Calu3 (cell line): ENCODE measurements around the gene ABHD15. TPM values are rescaled to one million over a fixed set of nuclear protein-coding genes. Genes with fewer than 3 reads are reported as not detected.

Source experiments
- BruUV-seq: library from RNA; stranded (reverse); fragments of 400-500 nt; replicated peaks from 2 replicates; lab custom pipeline; 2021; lab: Mats Ljungman, UMichigan
- CTCF ChIA-PET: fragments of 300-600 bp; sonication (Branson Sonifier 250); formaldehyde crosslinking; loops from one replicate; lab custom pipeline; 2022; ENCODE audit warnings: antibody characterized with exemption; lab: Charles Lee
- DNase-seq: peaks from one replicate; pipeline ENCODE4 v3.0.0; 2022
- H3K27ac Mint-ChIP-seq: one replicate; pipeline ENCODE4 v1.8.0; 2022; ENCODE audit warnings: mixed read lengths; ENCODE audit not compliant: unreplicated experiment
- H3K27me3 Mint-ChIP-seq: one replicate; pipeline ENCODE4 v1.8.0; 2022; ENCODE audit warnings: mixed read lengths; ENCODE audit not compliant: unreplicated experiment
- H3K36me3 Mint-ChIP-seq: one replicate; pipeline ENCODE4 v1.8.0; 2022; ENCODE audit warnings: mild to moderate bottlenecking, moderate library complexity, mixed read lengths; ENCODE audit not compliant: insufficient read depth, unreplicated experiment
- H3K4me1 Mint-ChIP-seq: one replicate; pipeline ENCODE4 v1.8.0; 2022; ENCODE audit warnings: mild to moderate bottlenecking, low read depth, mixed read lengths; ENCODE audit not compliant: unreplicated experiment
- H3K4me3 Mint-ChIP-seq: one replicate; pipeline ENCODE4 v1.8.0; 2022; ENCODE audit warnings: mild to moderate bottlenecking, low read depth, moderate library complexity, mixed read lengths; ENCODE audit not compliant: unreplicated experiment
- H3K9me3 Mint-ChIP-seq: one replicate; pipeline ENCODE4 v1.8.0; 2022; ENCODE audit warnings: low read depth, mixed read lengths; ENCODE audit not compliant: unreplicated experiment
- intact Hi-C: fragments of 100-400 bp; cut with micrococcal nuclease; formaldehyde crosslinking; loops from one replicate; pipeline ENCODE4 v1.10.0; 2022; ENCODE audit not compliant: unreplicated experiment
- total RNA-seq: library from RNA; stranded (reverse); gene quantifications from 2 replicates; pipeline ENCODE4 v1.2.3, GENCODE V29; 2022
- TF ChIP-seq, protein P1 (sequence below): fragments of 200-600 bp; IDR thresholded peaks from one replicate; pipeline ENCODE4 v1.8.0; 2022; ENCODE audit warnings: antibody characterized with exemption; ENCODE audit not compliant: unreplicated experiment

The ABHD15 gene
- total RNA-seq, 1 experiment from 2014 or later: 12.5 TPM

GRCh38 chr17:29612094-29612403 lies 45.2 kb upstream of the ABHD15 start:
- Mint-ChIP-seq H3K4me3 (no peak overlapping the region), H3K27me3 (peaks cover 20% of the 10 kb centered on the region)

DNA sequence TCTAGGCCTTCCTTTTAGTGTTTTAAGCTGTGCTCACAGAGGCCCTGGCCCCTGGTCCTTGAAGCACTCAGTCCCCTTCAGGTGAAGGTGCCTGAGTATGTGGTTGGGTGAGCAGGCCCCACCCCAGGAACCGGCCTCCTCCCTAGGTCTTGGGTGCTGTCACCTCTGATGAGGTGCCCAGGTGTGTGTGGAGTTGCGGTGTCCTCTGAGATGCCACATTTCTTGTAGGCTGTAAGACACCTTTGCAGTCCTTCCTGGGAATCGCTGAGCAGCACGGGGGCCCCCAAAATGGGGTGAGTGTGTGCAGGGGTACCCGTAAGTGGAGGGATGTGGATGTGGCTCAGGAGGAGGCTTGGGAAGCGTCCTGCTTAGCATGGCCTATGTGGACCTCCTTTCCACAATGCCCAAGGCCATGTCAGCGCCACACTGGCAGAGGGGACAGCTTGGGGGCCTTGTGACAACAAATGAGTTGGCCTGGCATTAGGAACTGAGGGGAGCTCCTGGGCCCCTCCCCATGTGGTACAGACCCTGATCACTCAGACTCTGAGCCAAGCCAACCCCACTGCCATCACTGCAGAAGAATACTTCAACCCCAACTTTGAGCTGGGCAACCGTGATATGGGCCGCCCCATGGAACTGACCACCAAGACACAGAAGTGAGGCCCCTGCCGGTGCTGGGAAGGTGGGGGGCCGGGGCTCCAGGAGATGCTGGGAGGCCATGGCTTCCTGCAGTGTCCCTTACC lies 44.7 kb upstream of the ABHD15 start:
- Mint-ChIP-seq H3K27ac (no peak overlapping the region), H3K4me1 (peaks cover 14% of the 10 kb centered on the region), H3K4me3 (no peak overlapping the region), H3K36me3 (peaks cover 11% of the 10 kb centered on the region), H3K9me3 (no peaks in the 10 kb centered on the region), H3K27me3 (peaks cover 15% of the 10 kb centered on the region)
- CTCF ChIA-PET: no interaction called here
- DNase-seq: no peak
- TF ChIP-seq, protein P1, sequence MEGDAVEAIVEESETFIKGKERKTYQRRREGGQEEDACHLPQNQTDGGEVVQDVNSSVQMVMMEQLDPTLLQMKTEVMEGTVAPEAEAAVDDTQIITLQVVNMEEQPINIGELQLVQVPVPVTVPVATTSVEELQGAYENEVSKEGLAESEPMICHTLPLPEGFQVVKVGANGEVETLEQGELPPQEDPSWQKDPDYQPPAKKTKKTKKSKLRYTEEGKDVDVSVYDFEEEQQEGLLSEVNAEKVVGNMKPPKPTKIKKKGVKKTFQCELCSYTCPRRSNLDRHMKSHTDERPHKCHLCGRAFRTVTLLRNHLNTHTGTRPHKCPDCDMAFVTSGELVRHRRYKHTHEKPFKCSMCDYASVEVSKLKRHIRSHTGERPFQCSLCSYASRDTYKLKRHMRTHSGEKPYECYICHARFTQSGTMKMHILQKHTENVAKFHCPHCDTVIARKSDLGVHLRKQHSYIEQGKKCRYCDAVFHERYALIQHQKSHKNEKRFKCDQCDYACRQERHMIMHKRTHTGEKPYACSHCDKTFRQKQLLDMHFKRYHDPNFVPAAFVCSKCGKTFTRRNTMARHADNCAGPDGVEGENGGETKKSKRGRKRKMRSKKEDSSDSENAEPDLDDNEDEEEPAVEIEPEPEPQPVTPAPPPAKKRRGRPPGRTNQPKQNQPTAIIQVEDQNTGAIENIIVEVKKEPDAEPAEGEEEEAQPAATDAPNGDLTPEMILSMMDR: no peak
- intact Hi-C loops: no loop called here
- no TSS peak for BruUV-seq

More at GRCh38 chr17:29612094-29612403, 45.2 kb upstream of the ABHD15 start:
- no TSS peak for BruUV-seq
- Mint-ChIP-seq H3K9me3 (no peaks in the 10 kb centered on the region), H3K36me3 (peaks cover 11% of the 10 kb centered on the region), H3K27ac (no peak overlapping the region), H3K4me1 (peaks cover 14% of the 10 kb centered on the region)
- no peak for DNase-seq
- CTCF ChIA-PET: no interaction called here
- intact Hi-C loops: no loop called here
- TF ChIP-seq, protein P1: no peak

DNA sequence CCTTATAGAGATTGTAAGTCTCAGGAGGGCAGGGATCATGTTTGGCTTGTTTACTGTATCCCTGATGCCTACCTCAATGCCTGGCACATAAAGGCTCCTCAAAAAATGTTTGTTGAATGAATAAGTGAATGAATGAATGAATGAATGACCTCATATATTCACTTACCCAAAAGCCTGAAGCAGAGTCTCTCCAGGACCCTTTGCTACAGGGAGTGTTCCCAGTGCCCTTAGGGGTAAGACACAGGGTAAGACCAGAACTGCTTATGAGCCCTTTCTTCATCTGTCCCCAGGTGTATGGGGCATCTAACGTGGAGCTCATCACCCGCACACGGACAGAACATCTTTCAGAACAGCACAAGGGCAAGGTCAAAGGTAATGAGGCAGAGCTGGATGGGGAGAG lies 43.6 kb upstream of the ABHD15 start:
- TF ChIP-seq, protein P1: no peak
- CTCF ChIA-PET: no interaction called here
- Mint-ChIP-seq H3K4me3 (no peak overlapping the region), H3K27ac (no peak overlapping the region), H3K27me3 (peaks cover 4% of the 10 kb centered on the region), H3K9me3 (no peaks in the 10 kb centered on the region), H3K36me3 (peaks cover 5% of the 10 kb centered on the region), H3K4me1 (peaks cover 7% of the 10 kb centered on the region)
- no TSS peak for BruUV-seq
- DNase-seq: no peak
- intact Hi-C loops: no loop called here

- TF ChIP-seq, protein P1: no peak
- Mint-ChIP-seq H3K27ac (no peak overlapping the region), H3K4me1 (no peaks in the 10 kb centered on the region), H3K27me3 (no peaks in the 10 kb centered on the region), H3K9me3 (no peaks in the 10 kb centered on the region), H3K4me3 (no peak overlapping the region), H3K36me3 (no peaks in the 10 kb centered on the region)
- intact Hi-C loops: no loop called here
- no TSS peak for BruUV-seq
- CTCF ChIA-PET: interaction anchor here (1.9 kb wide), 1 partner anchor 8 kb away, joined by 5 read pairs; no protein-coding TSS in a partner anchor
- no peak for DNase-seq
Observed at GRCh38 chr17:29608986-29609385, 42.1 kb upstream of the ABHD15 start.
